GM06990 (cell line): ENCODE data around the gene EHD4.

Experiments
- DNase-seq: peaks from one replicate; pipeline ENCODE4 v3.0.0-alpha.2; 2011; ENCODE audit not compliant: insufficient read length; ENCODE audit errors: extremely low read depth
- H3K27me3 ChIP-seq: replicated peaks from 2 replicates; pipeline ENCODE4 v1.6.0; 2011; ENCODE audit warnings: low read length; ENCODE audit not compliant: control insufficient read depth, insufficient read depth
- H3K36me3 ChIP-seq: 2 replicates; pipeline ENCODE4 v1.5.1; 2011; ENCODE audit warnings: low read length; ENCODE audit not compliant: control insufficient read depth, insufficient read depth
- H3K4me3 ChIP-seq: replicated peaks from 2 replicates; pipeline ENCODE4 v1.5.1; 2011; ENCODE audit warnings: low read depth, mild to moderate bottlenecking, control low read depth, low read length
- CTCF ChIP-seq: IDR thresholded peaks from 2 replicates; pipeline ENCODE4 v1.5.1; 2011; ENCODE audit warnings: low read length, control low read depth, mild to moderate bottlenecking, inconsistent platforms; ENCODE audit not compliant: insufficient read depth, poor library complexity, severe bottlenecking

EHD4 gene

DNA sequence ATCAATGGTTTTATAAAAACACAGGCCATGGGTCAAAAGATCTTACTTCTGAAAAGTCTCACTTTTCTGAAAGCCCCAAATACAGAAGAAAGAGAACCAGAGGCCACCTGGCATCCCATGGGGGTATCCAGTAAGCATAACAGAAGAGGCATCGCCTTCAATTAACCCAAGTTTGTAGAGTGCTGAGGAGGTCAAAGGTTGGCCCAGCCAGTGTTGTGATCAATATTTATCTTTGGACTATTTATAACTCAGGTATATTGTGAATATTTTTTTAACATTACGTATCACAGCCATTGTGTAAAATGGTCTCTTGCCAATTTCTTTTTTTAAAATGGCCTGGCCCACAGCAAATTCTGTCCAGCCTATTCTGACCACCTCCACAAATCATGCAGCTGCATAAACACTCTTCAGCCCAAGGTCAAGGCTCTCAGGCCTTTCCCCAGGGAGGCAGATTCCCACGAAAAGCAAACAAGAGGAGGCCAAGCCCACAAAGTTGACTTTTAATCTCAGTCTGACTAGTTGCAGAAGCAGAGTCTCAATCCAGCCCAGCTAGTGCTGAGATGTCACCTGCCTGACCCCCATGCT lies 52.3 kb downstream of the EHD4 start:
- Histone ChIP-seq H3K27me3 (no peaks in the 10 kb centered on the region), H3K36me3 (peaks cover 33% of the 10 kb centered on the region), H3K4me3 (no peak overlapping the region)
- no peak for DNase-seq
- no peak for TF ChIP-seq CTCF

DNA sequence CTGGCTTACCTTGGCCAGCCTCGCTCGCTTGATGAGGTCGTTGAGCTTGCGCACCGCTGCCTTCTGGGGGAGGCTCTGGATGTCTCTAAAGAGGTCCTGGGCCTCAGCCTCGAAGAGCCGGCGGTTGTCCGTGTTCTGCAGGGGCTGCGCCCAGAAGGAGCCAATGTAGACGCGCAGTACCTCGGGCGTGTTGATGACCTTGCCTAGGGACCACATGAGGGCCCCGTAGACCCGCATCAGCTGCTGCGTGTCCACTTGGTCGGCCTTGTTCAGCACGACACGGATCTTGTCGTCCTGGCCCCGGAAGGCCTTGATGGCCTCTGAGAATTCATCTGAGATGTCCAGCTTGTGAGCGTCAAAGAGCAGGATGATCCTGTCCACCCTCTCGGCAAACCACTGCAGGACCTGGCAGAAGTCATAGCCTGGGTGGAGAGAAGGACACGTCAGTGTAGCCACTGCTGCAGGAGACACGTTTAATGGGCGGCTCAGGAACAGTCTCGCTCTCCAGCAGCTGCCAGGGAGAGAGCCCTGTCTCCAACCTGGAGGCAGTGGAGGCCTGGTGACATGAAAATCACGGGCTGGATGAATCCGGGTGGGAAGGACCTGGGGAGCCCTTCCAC lies 53.0 kb downstream of the EHD4 start:
- Histone ChIP-seq H3K4me3 (no peak overlapping the region), H3K27me3 (no peaks in the 10 kb centered on the region), H3K36me3 (peaks cover 34% of the 10 kb centered on the region)
- TF ChIP-seq CTCF, result no peak
- no peak for DNase-seq

DNA sequence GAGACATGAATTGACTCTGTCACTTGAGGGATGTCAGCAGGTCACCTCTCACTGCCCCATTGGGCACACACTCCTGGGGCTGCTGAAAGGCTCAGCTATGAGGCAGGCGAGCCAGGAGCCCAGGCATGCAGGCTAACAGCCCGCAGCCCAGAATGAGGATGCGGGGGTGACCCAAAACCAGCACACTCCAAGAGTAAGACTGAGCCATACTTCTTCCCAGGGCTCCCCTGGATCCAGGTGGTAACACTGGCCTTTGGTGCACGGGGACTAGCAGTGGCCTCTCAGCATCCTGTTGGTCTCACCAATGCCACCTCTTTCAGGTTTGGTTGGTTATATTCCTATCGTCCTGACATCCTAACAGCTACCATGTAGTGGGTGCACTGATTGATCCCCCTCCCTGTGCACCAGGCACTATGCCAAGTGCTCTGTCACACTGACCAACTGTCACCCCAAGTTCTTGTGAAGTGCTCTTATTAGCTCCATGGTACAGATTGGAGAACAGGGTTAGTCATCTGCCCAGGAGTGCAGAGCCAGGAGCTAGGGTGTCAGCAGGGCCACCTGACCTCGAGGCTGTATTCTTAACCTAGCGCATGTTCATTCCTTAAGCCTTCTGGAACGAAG lies 53.7 kb downstream of the EHD4 start:
- no peak for DNase-seq
- Histone ChIP-seq H3K4me3 (no peak overlapping the region), H3K27me3 (no peaks in the 10 kb centered on the region), H3K36me3 (peaks cover 35% of the 10 kb centered on the region)
- no peak for TF ChIP-seq CTCF

- Histone ChIP-seq H3K36me3 (peaks cover 37% of the 10 kb centered on the region), H3K27me3 (no peaks in the 10 kb centered on the region), H3K4me3 (no peak overlapping the region)
- no peak for TF ChIP-seq CTCF
- no peak for DNase-seq
Measured at GRCh38 chr15:41917767-41918430, 54.5 kb downstream of the EHD4 start.

DNA sequence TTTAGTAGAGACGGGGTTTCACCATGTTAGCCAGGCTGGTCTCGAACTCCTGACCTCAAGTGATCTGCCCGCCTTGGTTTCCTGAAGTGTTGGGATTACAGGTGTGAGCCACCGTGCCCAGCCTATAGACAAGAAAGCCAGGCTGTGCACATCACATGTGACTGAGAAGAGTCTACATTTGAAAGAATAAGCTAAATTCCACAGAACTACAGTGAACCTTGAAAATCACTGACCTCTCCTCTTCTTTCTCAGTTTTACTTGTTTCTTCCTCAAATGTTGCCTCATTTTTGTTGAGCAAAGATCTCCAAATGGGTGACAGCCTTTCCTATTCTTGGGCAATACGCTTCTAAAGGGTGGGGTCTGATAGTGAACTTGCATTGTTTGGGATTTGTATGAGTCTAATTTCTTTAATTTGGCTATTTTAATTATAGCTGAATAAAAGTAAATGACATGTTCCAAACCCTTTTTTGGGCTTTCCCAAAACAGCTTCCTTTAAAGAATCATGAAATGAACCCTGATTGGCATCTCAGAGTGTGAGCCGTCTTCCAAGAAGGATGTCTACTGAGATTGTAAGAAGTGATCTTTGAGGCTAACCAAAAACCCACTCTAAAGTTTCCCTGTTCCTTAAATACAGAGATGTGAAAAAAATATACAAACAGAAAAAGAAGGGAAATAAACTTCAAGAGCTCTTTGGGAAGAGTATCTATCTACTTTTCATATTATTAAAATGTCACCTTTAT lies 56.9 kb downstream of the EHD4 start:
- TF ChIP-seq CTCF, result no peak
- Histone ChIP-seq H3K36me3 (peaks cover 37% of the 10 kb centered on the region), H3K27me3 (no peaks in the 10 kb centered on the region), H3K4me3 (no peak overlapping the region)
- DNase-seq, result no peak
